ENCODE results near the gene BIRC6.

GRCh38 chr2:32504877-32505478 is 148.2 kb downstream of the BIRC6 start:
- TF ChIP-seq POLR2A (IDR thresholded peaks at IDR 0.05) (no peak), CTCF (IDR thresholded peaks at IDR 0.05) (no peak)

Measured in testis (tissue), 2 donors.